HepG2 (cell line): ENCODE results near the gene CAD. TPM values are rescaled to one million over a fixed set of nuclear protein-coding genes. Genes with fewer than 3 reads are reported as not detected.
A peak's percentile ranks its signal among the peaks of the same experiment; 100 is the strongest.

ENCODE experiments used
- HNF1B ChIP-seq: sonication (generic); formaldehyde crosslinking; IDR thresholded peaks from 2 replicates; pipeline ENCODE4 v1.5.1; 2020; ENCODE audit warnings: mild to moderate bottlenecking, moderate library complexity, missing genetic modification reagents
- JUNB ChIP-seq: sonication (generic); formaldehyde crosslinking; IDR thresholded peaks from 2 replicates; pipeline ENCODE4 v1.8.0; 2022; ENCODE audit warnings: missing genetic modification reagents, mild to moderate bottlenecking, borderline replicate concordance
- KLF16 ChIP-seq, 2 experiments: sonication (generic) in 1 of 2; formaldehyde crosslinking in 1 of 2; IDR thresholded peaks; 2 replicates each; pipeline versions ENCODE4 v1.6.1 to v1.8.0; 2016 to 2023; ENCODE audit warnings: missing genetic modification reagents in 2 of 2, missing compliant biosample characterization in 1 of 2
- LBX2 ChIP-seq: sonication (generic); formaldehyde crosslinking; IDR thresholded peaks from 2 replicates; pipeline ENCODE4 v1.5.0; 2020; ENCODE audit warnings: missing genetic modification reagents, mild to moderate bottlenecking, borderline replicate concordance
- MTA3 ChIP-seq: sonication (generic); formaldehyde crosslinking; IDR thresholded peaks from 2 replicates; pipeline ENCODE4 v1.4.0; 2020; ENCODE audit warnings: missing genetic modification reagents
- MXI1 ChIP-seq: IDR thresholded peaks from 3 replicates; pipeline ENCODE4 v1.6.1; 2012; ENCODE audit warnings: low read depth, low read length, inconsistent platforms, borderline replicate concordance
- PCBP1 ChIP-seq: fragments of 200-400 bp; formaldehyde crosslinking; IDR thresholded peaks from 2 replicates; pipeline ENCODE4 v1.6.1; 2017; ENCODE audit warnings: mild to moderate bottlenecking, low read depth, low read length, borderline replicate concordance
- SIN3B ChIP-seq: fragments of 150-350 bp; IDR thresholded peaks from 2 replicates; pipeline ENCODE4 v1.6.1; 2014; ENCODE audit warnings: low read length
- SNAPC2 ChIP-seq: sonication (generic); formaldehyde crosslinking; IDR thresholded peaks from 2 replicates; pipeline ENCODE4 v1.8.1; 2022; ENCODE audit warnings: mild to moderate bottlenecking, missing genetic modification reagents
- SRSF4 ChIP-seq: fragments of 200-400 bp; formaldehyde crosslinking; IDR thresholded peaks from one replicate; pipeline ENCODE4 v1.6.1; 2018; ENCODE audit warnings: mild to moderate bottlenecking, low read depth, low read length, moderate library complexity; ENCODE audit not compliant: poor library complexity, severe bottlenecking
- TFDP2 ChIP-seq: sonication (generic); formaldehyde crosslinking; IDR thresholded peaks from 2 replicates; pipeline ENCODE4 v1.4.0; 2020; ENCODE audit warnings: missing genetic modification reagents
- ZNF276 ChIP-seq: sonication (generic); formaldehyde crosslinking; IDR thresholded peaks from 2 replicates; pipeline ENCODE4 v1.4.0; 2020; ENCODE audit warnings: mild to moderate bottlenecking, low read depth, missing genetic modification reagents
- ZNF550 ChIP-seq: sonication (generic); formaldehyde crosslinking; IDR thresholded peaks from 2 replicates; pipeline ENCODE4 v1.4.0; 2020; ENCODE audit warnings: mild to moderate bottlenecking, missing genetic modification reagents, borderline replicate concordance
- ZNF737 ChIP-seq: sonication (generic); formaldehyde crosslinking; IDR thresholded peaks from 2 replicates; pipeline ENCODE4 v1.5.0; 2020; ENCODE audit warnings: missing genetic modification reagents, mild to moderate bottlenecking, borderline replicate concordance
- ZSCAN5A ChIP-seq: sonication (generic); formaldehyde crosslinking; IDR thresholded peaks from 2 replicates; pipeline ENCODE4 v1.8.0; 2022; ENCODE audit warnings: mild to moderate bottlenecking, missing genetic modification reagents, borderline replicate concordance
- ZUFSP ChIP-seq: sonication (generic); formaldehyde crosslinking; IDR thresholded peaks from 2 replicates; pipeline ENCODE4 v1.9.0; 2021; ENCODE audit warnings: missing genetic modification reagents, mild to moderate bottlenecking, borderline replicate concordance
- polyA plus RNA-seq, 8 experiments: library from polyadenylated mRNA; depleted of rRNA in 3 of 8; stranded (reverse) in 7 of 8; unstranded in 1 of 8; fragments of >200 nt; fragmentation: Illumina TruSeq in 4 of 8; extraction: Trizol in 4 of 8; gene quantifications; 2 replicates each; pipeline versions ENCODE4 v1.2.1 to v1.2.3, GENCODE V29; 2011 to 2016; ENCODE audit warnings: low read depth in 4 of 8, missing spikeins in 1 of 8, mixed read lengths in 1 of 8; ENCODE audit not compliant: insufficient read depth in 1 of 8
- total RNA-seq, 5 experiments: library from RNA; depleted of rRNA; stranded (reverse); fragments of >200 nt; fragmentation: Illumina TruSeq; extraction: Trizol; gene quantifications; 2 replicates each; pipeline ENCODE4 v1.2.3, GENCODE V29; 2016; ENCODE audit warnings: low read depth in 1 of 5

CAD gene
- total and polyA plus RNA-seq, 2 of the 13 experiments (the other 11 are each of a cell fraction or from before 2014, with no cell fraction given) = 21.7 to 37.0 TPM

GRCh38 chr2:27185331-27186026, 31.7 kb upstream of the CAD start (continued):
- TF ChIP-seq TFDP2 (CRISPR knock-in tag) = no peak
- no peak for TF ChIP-seq MTA3
- TF ChIP-seq LBX2 (CRISPR knock-in tag) = no peak
- no peak; the same call in 2 of the 3 replicates for TF ChIP-seq MXI1
- no peak for TF ChIP-seq ZNF550 (CRISPR knock-in tag)
- TF ChIP-seq PCBP1 = no peak
- TF ChIP-seq JUNB = no peak
- TF ChIP-seq SIN3B = no peak
- TF ChIP-seq ZUFSP (CRISPR knock-in tag) = no peak
- TF ChIP-seq ZSCAN5A (CRISPR knock-in tag) = no peak
- no peak for TF ChIP-seq SNAPC2
- no peak for TF ChIP-seq ZNF737
- TF ChIP-seq ZNF276 = no peak
- TF ChIP-seq KLF16 (CRISPR knock-in tag; IDR thresholded peaks at IDR 0.05) = peak in 1 of 2 experiments; percentile 50; a peak in 1 of 4 replicates
- TF ChIP-seq SRSF4 = no peak
- TF ChIP-seq HNF1B = 0 out of 2 replicates have a peak, but pooled peaks have one; percentile 54
